Myocyte (in vitro differentiated cells): ENCODE measurements around the gene BICDL1. TPM values are rescaled to one million over a fixed set of nuclear protein-coding genes. Genes with fewer than 3 reads are reported as not detected.

ENCODE experiments used
- DNase-seq: peaks from one replicate; pipeline ENCODE4 v3.0.0-alpha.2; 2012; ENCODE audit warnings: low read depth
- total RNA-seq: library from RNA; depleted of rRNA; stranded (reverse); fragments of >200 nt; gene quantifications from 2 replicates; pipeline ENCODE4 v1.2.3, GENCODE V29; 2014

The BICDL1 gene
- total RNA-seq, 1 donor from 2014 or later: 2.5 TPM

DNA sequence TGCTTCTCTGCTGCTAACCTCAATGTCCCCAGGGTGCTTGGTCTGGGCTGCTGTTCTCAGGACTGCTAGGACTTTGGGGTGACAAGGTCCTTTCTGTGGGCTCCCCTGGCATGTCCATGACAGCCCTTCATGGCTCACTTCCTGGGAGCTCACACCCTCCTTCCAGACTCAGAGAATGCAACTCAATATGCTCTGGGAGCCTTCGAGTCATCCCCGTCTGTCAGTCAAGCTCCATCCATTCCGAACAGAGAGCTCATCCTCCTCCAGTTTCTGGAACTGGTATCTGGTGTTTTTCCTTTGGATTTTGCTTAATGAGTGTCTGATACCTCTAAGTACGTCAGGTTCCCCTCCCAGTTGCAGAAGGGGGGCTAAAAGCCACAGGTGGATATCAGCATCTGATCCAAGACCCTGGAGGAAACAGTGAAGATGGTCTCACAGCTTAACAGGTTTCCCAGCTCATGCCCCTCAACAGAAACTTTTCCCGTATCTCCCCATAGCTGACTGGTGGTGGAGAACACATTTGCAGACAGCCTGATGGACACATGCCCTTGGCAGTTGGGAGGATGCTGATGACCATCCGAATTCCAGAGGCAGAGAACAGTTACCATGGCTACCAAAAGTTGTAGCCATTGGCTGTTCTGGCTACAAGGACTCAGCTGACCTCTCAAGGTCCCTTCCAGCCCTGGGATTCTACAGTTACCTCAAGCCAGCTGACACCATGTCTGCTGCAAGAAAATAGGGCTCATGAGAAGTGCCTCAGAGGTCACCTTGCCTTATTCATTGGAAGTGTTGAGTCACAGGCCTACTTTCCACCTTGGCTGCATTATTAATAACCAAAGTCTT, 137.0 kb downstream of the BICDL1 start:
- no peak for DNase-seq

DNA sequence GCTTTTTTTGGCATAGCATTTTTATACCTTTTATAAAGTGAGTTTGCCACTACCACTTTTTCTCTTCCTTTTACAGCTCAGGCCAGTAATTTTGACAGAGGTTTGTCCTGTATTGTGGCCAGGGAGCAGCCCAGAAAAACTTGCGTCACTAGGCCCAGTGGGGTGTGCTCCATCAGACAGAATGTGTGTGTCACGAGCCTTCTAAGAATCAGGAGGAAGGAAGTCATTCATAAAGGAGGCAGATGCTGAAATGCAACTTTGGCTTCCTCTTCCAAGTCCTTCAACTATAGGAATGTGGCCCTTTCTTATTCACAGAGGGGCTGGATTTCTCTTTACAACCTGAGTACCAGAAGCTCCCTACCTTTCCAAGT, 137.6 kb downstream of the BICDL1 start:
- no peak for DNase-seq

DNA sequence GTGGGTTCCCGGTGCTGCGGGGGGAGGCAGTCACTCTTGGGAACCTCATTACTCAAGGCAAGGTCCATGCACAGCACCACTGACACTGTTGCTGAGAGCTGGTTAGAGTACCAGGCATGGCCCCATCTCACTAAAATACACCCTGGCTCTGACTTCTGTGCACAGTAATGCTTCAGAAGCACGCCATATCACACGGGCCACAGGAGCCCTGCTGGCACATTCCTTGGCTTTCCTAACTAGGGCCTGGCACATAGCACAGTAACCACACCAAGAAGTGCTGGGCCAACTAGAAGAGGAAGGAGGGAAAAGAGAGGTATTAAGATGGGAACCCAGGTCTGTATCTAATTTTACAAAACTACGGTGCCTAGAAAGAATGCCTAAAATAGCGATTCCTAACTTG, 141.0 kb downstream of the BICDL1 start:
- DNase-seq: no peak

DNA sequence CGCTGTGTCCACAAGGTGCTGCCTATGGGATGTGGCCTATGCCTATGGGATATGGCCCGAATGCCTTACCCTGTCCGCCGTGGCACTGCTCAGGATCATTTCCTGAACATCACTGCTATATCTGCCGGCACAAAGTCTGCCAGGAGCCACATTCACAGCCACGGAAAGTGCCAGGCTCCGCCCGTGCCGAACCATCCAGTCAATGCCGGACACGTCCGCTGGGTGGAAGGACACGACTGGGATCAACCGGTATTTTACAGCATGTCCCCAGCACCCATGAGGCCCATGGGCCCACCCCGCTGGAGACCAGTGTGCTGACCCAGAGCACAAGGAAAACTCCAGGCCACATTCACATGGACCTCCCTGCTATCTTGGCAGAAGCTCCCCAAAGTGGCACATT, 142.1 kb downstream of the BICDL1 start:
- no peak for DNase-seq

DNA sequence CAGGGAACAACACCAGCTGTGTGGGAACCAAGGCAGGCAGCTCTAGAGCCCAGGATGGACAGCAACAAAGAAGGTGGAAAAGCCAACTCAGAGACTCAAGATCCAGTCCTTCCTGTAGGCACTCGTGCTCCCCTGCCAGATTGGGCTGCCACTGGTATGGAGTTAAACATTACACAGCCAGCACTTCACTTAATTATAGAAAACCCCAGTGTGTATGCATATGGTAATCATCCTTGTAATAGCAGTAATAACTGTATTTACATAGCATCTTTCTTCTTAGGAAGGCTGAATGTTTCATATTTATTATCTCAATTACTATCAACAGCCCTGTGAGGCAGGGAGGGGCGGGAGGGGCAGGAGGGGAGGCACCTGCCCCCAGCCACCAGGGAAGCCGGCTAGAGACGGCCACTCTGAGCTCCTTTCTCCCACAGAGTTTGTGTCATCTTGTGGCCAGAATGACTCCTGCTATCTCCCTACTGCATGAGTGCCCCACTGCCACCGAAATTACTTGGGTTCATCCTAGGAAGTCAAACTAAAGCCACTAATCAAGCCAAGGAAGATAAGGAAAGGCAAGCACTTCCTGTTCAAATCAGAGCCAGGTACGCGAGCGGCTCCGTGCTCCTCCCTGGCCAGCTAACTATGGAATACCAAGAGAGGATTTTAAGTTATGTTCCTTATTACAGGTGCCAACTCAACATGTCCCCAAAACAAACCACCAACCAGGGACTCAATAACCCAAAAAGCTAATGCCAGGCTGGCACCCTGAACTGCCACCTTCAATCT, 143.2 kb downstream of the BICDL1 start:
- no peak for DNase-seq

DNA sequence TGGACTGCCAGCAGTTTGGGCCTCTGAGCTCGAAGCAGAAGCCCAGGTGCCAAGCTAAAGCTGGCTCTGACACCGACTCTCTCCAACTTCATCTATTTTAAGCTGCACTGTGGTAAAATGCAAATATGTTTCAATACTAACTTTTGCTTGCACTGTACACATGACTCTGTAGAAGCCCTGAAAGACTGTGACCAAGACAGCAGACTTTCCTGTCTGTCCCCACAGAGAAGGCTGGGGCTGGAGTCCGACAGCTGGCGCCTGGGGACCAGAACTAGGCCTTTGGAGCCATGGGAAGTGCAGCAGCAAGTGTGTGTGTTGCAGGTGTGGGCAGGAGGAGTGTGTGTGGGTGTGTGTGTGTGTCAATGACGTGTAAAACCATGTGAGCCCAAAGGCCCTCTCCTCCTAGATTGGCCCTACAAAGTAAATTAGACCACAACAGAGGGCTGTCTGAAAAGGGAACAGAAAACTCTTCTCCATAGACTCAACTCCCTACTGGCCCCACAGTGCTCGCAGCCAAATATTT, 143.9 kb downstream of the BICDL1 start:
- DNase-seq: no peak

DNA sequence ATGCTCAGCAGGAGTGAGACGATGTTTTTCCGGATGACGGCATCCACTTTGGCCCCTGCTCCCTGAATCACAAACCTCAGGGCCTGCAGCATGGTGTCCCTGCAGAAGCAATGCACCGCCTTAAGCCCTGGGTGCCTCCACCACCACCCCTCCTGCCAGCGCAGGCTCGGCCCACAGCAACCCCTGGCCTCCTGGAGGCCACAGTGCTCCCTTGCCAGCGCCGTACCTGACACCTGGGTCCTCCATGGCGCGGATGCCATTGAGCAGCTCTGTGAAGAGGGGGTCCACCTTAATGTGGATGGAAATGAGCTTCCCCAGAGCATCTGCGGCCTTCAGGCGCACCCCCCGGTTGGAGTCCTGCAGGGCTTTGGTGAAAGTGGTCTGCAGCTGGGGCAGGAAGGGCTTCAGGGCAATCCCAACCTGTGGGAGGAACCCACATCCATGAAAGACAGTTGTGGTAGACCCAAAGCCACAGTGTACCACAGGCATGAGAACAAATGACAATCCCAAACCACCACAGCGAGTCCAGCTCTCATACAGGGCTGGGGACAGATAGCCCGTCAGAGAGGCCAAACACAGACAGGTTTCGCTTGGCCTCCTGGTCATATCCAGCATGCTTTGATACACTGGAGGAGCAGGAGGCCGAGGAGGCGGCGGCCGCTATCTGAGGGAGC, 145.4 kb downstream of the BICDL1 start:
- DNase-seq: peak; percentile 89

DNA sequence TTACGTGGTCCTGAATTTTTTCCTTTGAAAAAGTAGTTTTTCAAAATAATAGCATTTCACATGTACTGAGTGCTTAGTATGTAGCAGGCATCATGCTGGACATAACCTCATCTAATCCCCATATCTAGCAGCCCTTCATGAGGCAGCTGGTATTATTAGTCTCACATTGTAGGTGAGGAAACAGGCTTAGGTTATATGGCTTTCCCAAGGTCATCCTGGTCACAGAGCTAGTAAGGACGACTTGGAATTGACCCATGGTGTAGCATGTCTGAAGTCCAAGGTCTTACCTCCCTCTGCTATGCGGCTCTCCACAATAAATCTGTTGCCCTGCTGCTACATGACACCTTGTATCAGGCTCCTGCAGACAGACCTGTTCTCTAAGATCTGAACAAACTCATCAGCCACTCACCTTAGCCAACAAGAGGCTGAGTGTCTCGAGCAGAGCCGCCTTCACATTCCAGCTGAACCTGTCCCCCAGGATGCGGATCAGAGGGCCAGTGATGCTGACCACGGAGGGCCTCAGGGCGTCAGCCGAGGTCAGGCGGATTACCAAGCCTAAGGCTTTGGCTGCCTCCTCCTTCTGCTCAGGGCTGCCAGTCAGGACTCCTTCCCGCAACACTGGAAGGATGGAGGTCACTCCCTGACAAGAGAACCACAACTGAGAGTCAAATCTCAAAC, 147.2 kb downstream of the BICDL1 start:
- DNase-seq: no peak

DNA sequence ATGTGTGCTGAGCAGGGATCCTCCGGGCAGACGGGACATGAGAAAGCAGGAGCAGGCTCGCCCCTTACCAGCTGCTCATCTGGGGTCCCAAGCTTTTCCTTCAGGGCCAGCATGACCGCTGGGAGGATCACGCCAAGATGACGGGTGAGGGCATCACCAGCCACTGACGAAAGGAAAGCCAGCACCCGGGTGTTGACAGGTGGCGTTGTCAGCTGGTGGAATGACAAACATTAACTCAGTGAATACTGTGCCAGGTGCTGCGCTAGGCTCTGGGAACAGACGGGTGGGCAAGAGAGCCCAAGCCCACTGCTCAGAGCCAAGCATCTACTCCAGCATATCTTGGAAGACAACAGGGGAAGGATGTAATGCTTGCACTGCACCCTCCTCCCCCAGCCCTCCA, 148.8 kb downstream of the BICDL1 start:
- no peak for DNase-seq

DNA sequence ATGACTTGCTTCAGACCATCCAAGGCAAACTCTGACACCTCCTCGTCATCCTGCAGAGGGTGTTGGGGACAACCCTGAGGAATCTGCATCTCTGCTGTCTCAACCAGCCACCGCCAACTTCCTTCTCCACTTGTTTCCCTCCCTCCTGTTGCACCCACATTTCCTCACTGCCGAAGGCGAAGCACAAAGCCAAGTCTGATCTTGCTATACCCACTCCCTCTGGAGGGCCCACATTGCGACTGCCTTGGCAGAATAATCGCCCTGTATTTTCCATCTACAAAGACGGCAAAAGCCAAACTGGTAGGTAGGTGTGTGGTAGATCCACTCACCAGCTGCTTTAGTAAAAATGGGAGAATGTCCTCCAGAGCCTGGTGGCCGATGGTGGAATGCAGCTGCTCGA, 149.3 kb downstream of the BICDL1 start:
- DNase-seq: no peak

DNA sequence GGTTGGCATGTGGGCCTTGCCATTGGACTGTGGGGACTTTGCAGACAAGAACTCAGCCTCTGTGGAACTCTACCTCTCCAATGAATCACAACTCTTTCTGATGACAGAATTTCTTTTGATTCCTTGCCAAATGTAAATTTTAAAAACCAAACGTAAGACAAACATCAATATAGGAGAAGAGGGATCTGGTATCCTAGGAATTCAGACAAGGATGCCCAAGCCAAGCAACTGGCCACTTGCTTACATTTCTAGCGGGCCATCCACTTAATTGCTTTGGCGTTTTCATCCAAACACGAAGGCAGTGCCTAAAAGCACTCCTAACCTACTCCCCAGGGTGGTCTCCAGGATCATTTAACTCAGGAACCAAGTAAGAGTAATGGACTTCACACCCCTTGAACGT, 150.9 kb downstream of the BICDL1 start:
- DNase-seq: no peak

DNA sequence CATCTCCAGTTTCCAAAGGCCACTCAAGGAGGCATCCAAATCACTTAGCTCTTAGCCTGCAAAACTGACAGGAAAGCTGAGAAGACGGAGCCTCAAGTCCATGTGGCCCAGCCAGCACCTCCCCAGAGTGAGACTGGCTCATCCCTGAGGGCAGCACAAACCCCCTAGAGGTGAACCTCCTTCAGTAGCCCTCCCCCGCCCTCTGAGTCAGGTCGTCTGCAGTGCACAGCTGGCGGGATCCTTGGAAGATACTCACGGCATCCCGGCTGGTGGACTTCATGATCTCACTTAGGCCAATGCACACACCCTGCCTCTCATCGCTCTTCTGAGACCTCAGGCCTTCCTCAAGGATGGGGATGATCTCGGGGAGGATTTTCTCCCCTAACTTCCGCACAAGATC, 151.6 kb downstream of the BICDL1 start:
- DNase-seq: no peak

DNA sequence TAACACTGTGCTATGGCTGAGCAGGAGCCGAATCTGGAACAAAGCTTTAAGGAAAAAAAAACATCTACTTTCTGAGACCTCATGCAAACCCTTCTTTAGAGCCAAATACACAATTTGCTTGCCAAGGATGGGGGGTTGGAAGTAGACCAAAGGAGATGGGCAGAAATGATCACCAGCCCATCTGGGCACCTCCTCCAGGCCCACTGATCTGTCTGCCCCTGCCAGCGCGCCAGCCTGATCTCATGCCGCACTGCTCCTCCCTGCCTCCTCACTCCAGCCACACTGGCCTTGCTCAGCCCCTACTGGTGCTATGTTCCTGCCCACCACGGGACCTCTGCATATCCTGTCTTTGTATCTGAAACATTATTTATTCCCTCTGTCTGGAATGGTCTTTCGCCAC, 152.3 kb downstream of the BICDL1 start:
- no peak for DNase-seq

DNA sequence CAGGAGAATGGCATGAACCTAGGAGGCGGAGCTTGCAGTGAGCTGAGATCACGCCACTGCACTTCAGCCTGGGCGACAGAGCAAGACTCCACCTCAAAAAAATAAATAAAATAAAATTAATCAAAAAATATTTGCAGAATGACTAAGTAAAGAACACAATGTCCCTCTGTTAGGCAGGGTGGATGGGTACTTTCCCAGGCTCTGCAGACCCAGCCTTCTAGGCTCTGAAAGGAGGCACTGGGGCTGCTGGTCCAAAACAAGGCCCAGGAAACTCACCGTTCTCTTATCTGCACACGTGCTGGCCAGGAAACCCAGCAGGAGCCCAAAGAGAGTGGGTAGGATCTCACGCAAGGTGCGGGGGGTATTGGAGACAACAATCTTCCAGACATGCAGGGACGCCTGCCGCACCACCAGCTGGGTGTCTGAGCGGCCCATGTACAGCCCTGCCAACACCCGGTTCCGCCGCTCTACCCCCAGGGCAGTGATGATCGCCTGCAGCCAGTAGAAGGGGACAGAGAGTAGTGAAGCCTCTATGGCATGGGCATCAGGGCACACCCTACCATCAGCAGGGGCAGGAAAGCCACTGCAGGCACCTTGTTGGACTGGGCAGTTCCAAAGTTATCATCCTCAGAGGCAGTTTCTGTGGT, 153.3 kb downstream of the BICDL1 start:
- DNase-seq: no peak

Other genes with a start within 250 kb of the BICDL1 start
- 4.7 and 5.6 TPM in 2 replicates for gene CIT, start 111.9 kb upstream of the BICDL1 start, total RNA-seq
- gene RAB35, start 127.5 kb downstream of the BICDL1 start, total RNA-seq: 18.9 and 20.8 TPM in 2 replicates
- 59.2 and 61.9 TPM in 2 replicates for gene GCN1, start 205.5 kb downstream of the BICDL1 start, total RNA-seq
- gene RPLP0, start 211.9 kb downstream of the BICDL1 start, total RNA-seq: 2,822 and 3,245 TPM in 2 replicates